COLO668 (cell line): ENCODE results near the gene NHLRC2.
"Not testable (repeated sequence)": the region's sequence is repeated elsewhere in the genome, so short reads cannot be mapped to it uniquely, and the experiment has no call there.

Source experiments
- DNase-seq: peaks from one replicate; lab custom pipeline; 2025; ENCODE audit not compliant: unreplicated experiment; lab: John Stamatoyannopoulos, UW

Gene NHLRC2

DNA sequence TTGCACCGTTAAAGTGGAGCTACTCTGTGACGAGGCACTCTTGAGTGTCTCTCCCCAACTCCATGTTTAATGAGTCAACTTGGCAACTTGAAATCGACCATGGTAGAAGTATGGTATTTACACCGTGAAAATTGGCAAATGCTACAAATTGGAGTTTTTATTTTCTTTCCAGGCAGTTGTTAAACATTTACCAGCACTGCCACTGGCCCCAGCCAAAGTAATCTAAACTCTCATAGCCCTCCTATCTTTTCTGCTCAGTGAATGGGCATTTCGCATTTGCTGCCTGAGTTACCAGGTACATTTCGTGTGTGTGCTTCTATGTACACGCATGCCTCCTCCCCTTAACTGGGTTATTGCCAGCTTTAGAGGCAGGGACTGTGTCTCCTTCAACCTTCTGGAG is 83.3 kb downstream of the NHLRC2 start:
- no peak for DNase-seq

DNA sequence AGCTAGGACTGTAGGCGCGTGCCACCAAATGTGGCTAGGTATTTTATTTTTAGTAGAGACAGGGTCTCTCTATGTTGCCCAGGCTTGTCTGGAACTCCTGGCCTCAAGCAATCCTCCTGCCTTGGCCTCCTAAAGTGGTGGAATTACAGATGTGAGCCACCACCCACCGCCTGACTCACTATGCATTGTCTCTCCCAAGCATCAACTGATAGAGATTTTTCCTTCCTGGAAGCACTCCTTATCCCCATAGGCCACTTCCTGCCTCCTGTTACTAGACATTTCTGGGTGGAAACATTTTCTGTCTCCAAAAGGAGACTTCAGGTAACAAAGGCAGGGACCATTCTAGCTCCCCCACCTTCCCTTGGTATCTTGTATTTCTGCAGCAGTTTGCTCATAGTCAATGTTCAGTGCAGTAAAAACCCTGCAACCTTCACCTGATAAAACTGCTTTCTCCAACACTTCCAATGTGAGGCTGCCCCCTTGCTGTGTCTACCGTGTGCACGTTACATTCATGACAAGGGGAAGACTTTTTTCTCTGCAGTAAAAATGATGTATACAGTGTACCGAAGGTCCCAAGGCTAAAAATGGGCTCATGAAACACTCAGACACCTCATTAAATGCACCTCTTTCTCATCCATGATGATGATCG is 84.9 kb downstream of the NHLRC2 start:
- DNase-seq = no peak

DNA sequence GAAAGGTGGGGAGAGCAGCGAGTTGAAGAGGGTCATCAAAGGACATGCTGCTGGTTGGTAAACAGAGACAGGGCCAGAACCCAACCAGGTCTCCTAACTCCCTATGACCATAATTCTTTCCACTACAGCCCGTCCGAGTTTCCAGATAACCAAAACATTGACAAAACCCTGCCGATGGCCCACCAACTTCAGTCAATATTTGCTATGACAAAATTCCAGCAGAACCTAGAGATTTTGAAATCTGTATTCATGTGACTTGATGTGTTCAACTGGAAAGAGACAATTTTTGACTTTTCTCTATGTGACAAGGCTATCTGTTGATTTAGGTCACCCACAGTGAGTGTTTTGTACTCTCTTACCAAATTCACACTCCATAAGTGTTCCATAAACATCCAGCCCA is 86.7 kb downstream of the NHLRC2 start:
- DNase-seq = no peak

DNA sequence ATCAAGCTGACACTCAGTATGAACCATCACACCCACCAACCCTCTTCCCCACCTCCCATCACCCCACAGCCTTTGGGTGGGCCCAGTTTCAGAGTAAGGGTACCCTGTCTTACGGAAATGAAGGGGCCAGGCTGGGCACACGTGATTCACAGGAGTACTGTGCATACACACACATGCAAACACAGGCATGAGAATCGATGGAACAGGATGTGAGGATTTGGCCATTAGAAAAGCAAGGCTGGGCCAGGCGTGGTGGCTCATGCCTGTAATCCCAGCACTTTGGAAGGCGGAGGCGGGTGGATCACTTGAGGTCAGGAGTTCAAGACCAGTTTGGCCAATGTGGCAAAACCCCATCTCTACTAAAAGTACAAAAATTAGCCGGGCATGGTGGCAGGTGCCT is 88.7 kb downstream of the NHLRC2 start:
- not testable (repeated sequence) for DNase-seq

DNA sequence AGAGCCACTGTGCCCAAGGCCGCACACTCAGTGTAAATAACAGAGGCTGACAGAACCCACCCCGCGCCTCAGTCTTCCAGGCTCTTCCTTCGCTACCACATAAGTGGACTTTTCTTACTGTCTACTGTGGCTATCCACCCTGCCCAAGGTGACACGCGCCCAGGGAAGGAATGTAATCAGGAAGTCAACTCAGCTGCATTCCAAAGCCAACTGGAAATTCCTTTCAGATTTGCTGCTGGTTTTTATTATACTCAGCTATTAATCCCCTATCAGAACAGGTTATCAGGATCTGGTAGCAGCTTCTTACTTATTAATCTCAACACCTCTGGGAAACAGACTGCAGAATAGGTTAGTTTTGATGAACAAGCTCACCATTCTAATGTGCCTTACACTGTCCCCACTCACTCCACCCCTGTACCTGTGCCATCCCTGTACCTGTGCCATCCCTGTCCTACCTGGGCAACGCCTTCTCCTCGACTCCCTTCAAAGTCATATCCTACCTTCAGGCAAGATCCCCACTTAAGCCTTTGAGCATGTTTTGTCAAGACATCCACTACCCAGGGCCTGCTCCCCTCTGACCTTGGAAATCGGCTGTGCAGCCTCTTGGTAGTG is 90.7 kb downstream of the NHLRC2 start:
- DNase-seq = no peak

DNA sequence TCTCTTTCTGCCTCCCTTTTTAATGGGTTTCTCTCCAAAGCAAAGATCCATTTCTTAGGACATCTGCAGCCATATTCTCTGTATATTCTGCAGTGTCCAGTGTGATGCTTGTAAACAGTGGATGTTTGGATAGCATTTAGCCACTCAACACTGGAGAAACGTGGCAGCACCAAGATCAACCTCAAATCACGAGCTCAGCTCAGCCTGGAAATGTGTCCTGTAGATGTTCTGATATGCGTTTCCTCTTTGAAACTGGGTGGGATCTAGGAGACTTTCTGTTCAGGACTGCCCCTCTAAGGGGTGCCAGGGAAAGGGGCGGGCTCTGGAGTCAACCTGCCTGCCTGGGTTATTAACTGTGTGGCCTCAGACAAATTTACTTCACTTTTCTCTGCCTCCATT is 91.2 kb downstream of the NHLRC2 start:
- DNase-seq = no peak

GRCh38 chr10:113947184-113948041 is 93.0 kb downstream of the NHLRC2 start:
- DNase-seq = no peak

GRCh38 chr10:113948048-113948447 is 93.6 kb downstream of the NHLRC2 start:
- no peak for DNase-seq

GRCh38 chr10:113950268-113950667 is 95.8 kb downstream of the NHLRC2 start:
- DNase-seq = no peak

DNA sequence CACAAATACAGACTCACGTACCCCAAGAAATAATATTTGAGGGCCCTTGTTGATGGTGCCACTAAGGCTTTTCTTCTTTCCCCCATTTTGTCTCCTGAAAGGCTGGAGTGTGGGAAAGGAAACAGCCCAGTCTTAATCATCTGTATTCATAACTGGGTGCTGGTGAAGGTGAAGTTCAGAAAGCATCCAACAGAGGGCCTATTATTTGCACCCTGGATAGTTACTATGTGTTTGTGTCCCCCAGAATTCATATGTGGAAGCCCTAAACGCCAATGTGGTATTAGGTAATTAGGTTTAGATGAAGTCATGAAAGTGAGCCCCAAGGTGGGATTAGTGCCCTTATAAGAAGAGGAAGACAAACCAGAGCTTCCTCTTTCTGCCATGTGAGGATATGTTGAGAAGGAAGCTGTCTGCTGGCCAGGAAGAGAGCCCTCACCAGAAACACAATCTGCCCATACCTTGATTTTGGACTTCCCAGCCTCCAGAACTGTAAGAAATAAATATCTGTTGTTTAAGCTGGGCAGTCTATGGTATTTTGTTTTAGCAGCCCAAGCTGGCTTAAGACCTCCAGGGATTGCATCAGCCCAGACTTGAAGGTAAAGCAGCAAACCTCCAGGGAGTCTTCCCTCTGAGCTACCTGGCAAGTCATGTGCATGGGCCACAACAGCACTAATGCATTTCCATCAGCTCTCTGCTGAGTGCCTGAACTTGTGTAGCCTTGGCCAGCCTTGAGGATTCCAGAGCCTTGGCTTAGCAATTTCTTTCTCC is 99.2 kb downstream of the NHLRC2 start:
- no peak for DNase-seq

DNA sequence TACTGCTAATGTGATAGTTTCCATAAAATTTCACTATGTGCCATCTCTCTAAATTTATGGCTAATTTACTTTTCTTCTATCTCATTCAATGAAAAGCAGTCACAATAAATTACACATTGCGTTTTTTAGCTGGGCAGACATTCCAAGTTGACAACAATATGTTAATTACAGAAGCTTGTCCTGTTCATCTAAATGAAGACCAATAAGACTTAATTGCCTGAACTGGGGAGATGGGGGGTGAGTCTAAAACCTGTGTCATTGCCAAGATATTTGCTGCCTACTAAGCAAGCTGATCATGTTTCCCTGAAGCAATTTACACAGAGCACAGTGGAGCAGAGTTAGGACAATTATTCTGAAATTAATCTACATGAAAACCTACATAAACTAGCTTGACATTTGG is 99.9 kb downstream of the NHLRC2 start:
- no peak for DNase-seq

GRCh38 chr10:113957013-113957412 is 102.6 kb downstream of the NHLRC2 start:
- no peak for DNase-seq

GRCh38 chr10:113958631-113959382 is 104.3 kb downstream of the NHLRC2 start:
- peak; percentile 61 for DNase-seq

GRCh38 chr10:113959383-113959760 is 104.9 kb downstream of the NHLRC2 start:
- peak; percentile 80 for DNase-seq

DNA sequence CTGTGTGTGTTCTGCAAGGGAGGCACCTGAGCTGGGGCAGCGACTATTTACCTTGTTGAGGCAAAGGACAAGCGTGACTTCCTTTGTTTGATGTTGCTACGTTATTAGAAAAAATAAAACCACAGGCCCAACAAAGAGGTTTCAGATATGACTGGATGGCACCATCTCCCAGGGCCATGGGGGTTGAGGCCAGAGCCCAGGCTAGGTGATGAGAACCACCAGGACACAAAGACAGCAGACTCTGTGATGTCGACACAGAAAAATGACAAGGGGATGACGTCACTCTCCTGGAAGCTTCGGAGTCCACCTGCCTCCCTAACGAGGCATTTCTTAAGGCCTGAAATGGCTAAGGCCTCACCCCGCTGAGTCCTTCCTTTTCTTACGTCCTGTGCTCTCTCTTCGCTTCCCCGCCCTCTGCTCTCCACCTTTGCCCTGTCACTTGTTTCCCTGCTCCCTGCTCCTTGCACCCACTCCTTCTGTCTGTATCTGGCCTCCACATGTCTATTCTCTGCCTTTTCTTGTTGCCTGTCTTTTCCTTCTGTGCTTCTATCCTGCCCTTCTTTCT is 106.2 kb downstream of the NHLRC2 start:
- peak; percentile 82 for DNase-seq

GRCh38 chr10:113961182-113962031 is 106.9 kb downstream of the NHLRC2 start:
- DNase-seq = peak; percentile 35

- no peak for DNase-seq
Measured at GRCh38 chr10:113965077-113965476, 110.6 kb downstream of the NHLRC2 start.

DNA sequence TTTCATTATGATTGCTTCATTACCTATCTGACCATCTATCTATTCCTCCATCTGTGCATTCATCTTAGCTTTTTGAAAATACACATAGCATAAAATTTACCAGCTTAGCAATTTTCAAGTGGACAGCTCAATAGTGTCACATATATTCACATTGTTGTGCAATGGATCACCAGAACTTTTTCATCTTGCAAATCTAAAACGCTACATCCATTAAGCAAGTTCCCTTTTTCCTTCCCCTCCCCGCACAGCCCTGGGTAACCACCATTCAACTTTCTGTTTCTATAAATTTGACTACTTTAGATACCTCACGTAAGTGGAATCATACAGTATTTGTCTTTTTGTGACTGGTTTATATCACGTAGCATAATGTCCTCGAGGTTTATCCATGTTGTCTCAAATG is 111.2 kb downstream of the NHLRC2 start:
- no peak for DNase-seq
